Mucosa of stomach (tissue), 1 donor: Measurements from ENCODE around the gene CREBRF.
"Not testable (repeated sequence)": the region's sequence is repeated elsewhere in the genome, so short reads cannot be mapped to it uniquely, and the experiment has no call there.

Experiments
- H3K27me3 ChIP-seq: one replicate; pipeline ENCODE4 v1.7.0; 2013; ENCODE audit warnings: mild to moderate bottlenecking, low read length; ENCODE audit not compliant: control insufficient read depth, insufficient read depth
- H3K36me3 ChIP-seq: one replicate; pipeline ENCODE4 v1.7.0; 2013; ENCODE audit warnings: low read length; ENCODE audit not compliant: control insufficient read depth, insufficient read depth
- H3K4me1 ChIP-seq: one replicate; pipeline ENCODE4 v1.7.0; 2013; ENCODE audit warnings: mild to moderate bottlenecking, low read length; ENCODE audit not compliant: control insufficient read depth, insufficient read depth
- H3K4me3 ChIP-seq: one replicate; pipeline ENCODE4 v1.7.0; 2013; ENCODE audit warnings: low read length
- H3K9ac ChIP-seq: one replicate; pipeline ENCODE4 v1.7.0; 2013; ENCODE audit warnings: mild to moderate bottlenecking, low read length, moderate library complexity
- H3K9me3 ChIP-seq: one replicate; pipeline ENCODE4 v1.7.0; 2013; ENCODE audit warnings: mild to moderate bottlenecking, low read length, moderate library complexity; ENCODE audit not compliant: control insufficient read depth
- donor health status: Pancreatic carcinoma.

The CREBRF gene

GRCh38 chr5:173055983-173056782 is at the start of gene CREBRF:
Gene CREBRF, plus strand, starts transcription at chr5:173056352. Its CDS starts 24,424 bp downstream, at chr5:173080776.
- Histone ChIP-seq H3K36me3 (no peaks in the 10 kb centered on the region), H3K27me3 (no peaks in the 10 kb centered on the region), H3K4me1 (peaks cover 5% of the 10 kb centered on the region), H3K9me3 (no peaks in the 10 kb centered on the region), H3K9ac (peak within 1 kb of the TSS; percentile 78), H3K4me3 (peak within 1 kb of the TSS; percentile 78)

- Histone ChIP-seq H3K4me1 (peaks cover under 1% of the 10 kb centered on the region), H3K27me3 (no peaks in the 10 kb centered on the region), H3K36me3 (no peaks in the 10 kb centered on the region), H3K9ac (no peak overlapping the region), H3K9me3 (no peaks in the 10 kb centered on the region), H3K4me3 (no peak overlapping the region)
Measured at GRCh38 chr5:173010021-173010420, 46.1 kb upstream of the CREBRF start.

GRCh38 chr5:173010547-173011464 is 45.3 kb upstream of the CREBRF start:
- no peaks in the 10 kb centered on the region for H3K36me3 ChIP-seq
- no peaks in the 10 kb centered on the region for H3K9me3 ChIP-seq
- peaks cover 7% of the 10 kb centered on the region for H3K4me1 ChIP-seq
- no peak overlapping the region for H3K9ac ChIP-seq
- H3K4me3 ChIP-seq, result no peak overlapping the region
- no peaks in the 10 kb centered on the region for H3K27me3 ChIP-seq

GRCh38 chr5:173011566-173011965 is 44.6 kb upstream of the CREBRF start:
- Histone ChIP-seq H3K27me3 (no peaks in the 10 kb centered on the region), H3K9me3 (no peaks in the 10 kb centered on the region), H3K4me3 (no peak overlapping the region), H3K36me3 (no peaks in the 10 kb centered on the region), H3K9ac (no peak overlapping the region), H3K4me1 (peaks cover 12% of the 10 kb centered on the region)

- Histone ChIP-seq H3K9me3 (no peaks in the 10 kb centered on the region), H3K36me3 (no peaks in the 10 kb centered on the region), H3K27me3 (no peaks in the 10 kb centered on the region), H3K4me3 (no peak overlapping the region), H3K4me1 (peaks cover 18% of the 10 kb centered on the region), H3K9ac (no peak overlapping the region)
Measured at GRCh38 chr5:173012882-173013281, 43.3 kb upstream of the CREBRF start.

GRCh38 chr5:173014671-173015070 is 41.5 kb upstream of the CREBRF start:
- no peak overlapping the region for H3K9ac ChIP-seq
- H3K27me3 ChIP-seq, result no peaks in the 10 kb centered on the region
- peaks cover 18% of the 10 kb centered on the region for H3K4me1 ChIP-seq
- no peaks in the 10 kb centered on the region for H3K36me3 ChIP-seq
- no peak overlapping the region for H3K4me3 ChIP-seq
- H3K9me3 ChIP-seq, result no peaks in the 10 kb centered on the region

GRCh38 chr5:173015192-173015591 is 41.0 kb upstream of the CREBRF start:
- Histone ChIP-seq H3K27me3 (no peaks in the 10 kb centered on the region), H3K4me1 (peaks cover 18% of the 10 kb centered on the region), H3K9me3 (no peaks in the 10 kb centered on the region)

GRCh38 chr5:173015598-173016455 is 40.3 kb upstream of the CREBRF start:
- no peak overlapping the region for H3K9ac ChIP-seq
- H3K36me3 ChIP-seq, result no peaks in the 10 kb centered on the region
- H3K27me3 ChIP-seq, result no peaks in the 10 kb centered on the region
- H3K4me1 ChIP-seq, result peaks cover 18% of the 10 kb centered on the region
- H3K4me3 ChIP-seq, result no peak overlapping the region
- no peaks in the 10 kb centered on the region for H3K9me3 ChIP-seq

More at GRCh38 chr5:173015192-173015591, 41.0 kb upstream of the CREBRF start:
- Histone ChIP-seq H3K4me3 (no peak overlapping the region), H3K9ac (no peak overlapping the region), H3K36me3 (no peaks in the 10 kb centered on the region)

- Histone ChIP-seq H3K36me3 (no peaks in the 10 kb centered on the region), H3K4me1 (peaks cover 18% of the 10 kb centered on the region), H3K4me3 (no peak overlapping the region), H3K9me3 (no peaks in the 10 kb centered on the region), H3K9ac (no peak overlapping the region), H3K27me3 (no peaks in the 10 kb centered on the region)
Measured at GRCh38 chr5:173016598-173017046, 39.5 kb upstream of the CREBRF start.

- H3K4me1 ChIP-seq, result peaks cover 18% of the 10 kb centered on the region
- H3K36me3 ChIP-seq, H3K27me3 ChIP-seq, H3K9ac ChIP-seq, H3K9me3 ChIP-seq, H3K4me3 ChIP-seq: not testable (repeated sequence)
Measured at GRCh38 chr5:173017087-173017486, 39.1 kb upstream of the CREBRF start.

GRCh38 chr5:173018358-173018757 is 37.8 kb upstream of the CREBRF start:
- H3K27me3 ChIP-seq, result no peaks in the 10 kb centered on the region
- peaks cover 18% of the 10 kb centered on the region for H3K4me1 ChIP-seq
- H3K9me3 ChIP-seq, result no peaks in the 10 kb centered on the region
- H3K9ac ChIP-seq, result no peak overlapping the region
- no peaks in the 10 kb centered on the region for H3K36me3 ChIP-seq
- no peak overlapping the region for H3K4me3 ChIP-seq
